ENCODE measurements around the gene CHN1.
A peak's percentile ranks its signal among the peaks of the same experiment; 100 is the strongest.

Gene CHN1

DNA sequence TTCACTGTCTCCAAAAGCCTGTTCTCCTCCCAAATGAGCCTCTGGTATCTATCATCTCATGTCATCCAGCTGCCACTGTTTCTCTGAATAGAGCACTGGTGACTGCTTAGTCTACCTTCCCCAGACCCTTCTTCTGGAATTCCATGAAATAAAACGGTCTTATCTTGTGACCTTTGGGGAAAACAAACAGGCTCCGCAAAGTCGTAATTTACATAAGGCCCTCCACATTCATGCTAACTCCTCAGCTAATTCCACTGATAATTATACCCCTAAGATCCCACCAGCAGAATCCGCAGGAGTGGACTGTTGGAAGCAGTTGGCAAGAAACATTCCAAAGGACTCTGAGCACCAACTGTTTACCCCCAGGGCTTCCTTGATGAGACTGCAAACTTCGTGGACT is 33.9 kb upstream of the CHN1 start:
- no peak overlapping the region for H3K27ac Mint-ChIP-seq
- H3K4me1 Mint-ChIP-seq = no peaks in the 10 kb centered on the region
- peaks cover 5% of the 10 kb centered on the region for H3K9me3 Mint-ChIP-seq
- TF ChIP-seq, protein P1, sequence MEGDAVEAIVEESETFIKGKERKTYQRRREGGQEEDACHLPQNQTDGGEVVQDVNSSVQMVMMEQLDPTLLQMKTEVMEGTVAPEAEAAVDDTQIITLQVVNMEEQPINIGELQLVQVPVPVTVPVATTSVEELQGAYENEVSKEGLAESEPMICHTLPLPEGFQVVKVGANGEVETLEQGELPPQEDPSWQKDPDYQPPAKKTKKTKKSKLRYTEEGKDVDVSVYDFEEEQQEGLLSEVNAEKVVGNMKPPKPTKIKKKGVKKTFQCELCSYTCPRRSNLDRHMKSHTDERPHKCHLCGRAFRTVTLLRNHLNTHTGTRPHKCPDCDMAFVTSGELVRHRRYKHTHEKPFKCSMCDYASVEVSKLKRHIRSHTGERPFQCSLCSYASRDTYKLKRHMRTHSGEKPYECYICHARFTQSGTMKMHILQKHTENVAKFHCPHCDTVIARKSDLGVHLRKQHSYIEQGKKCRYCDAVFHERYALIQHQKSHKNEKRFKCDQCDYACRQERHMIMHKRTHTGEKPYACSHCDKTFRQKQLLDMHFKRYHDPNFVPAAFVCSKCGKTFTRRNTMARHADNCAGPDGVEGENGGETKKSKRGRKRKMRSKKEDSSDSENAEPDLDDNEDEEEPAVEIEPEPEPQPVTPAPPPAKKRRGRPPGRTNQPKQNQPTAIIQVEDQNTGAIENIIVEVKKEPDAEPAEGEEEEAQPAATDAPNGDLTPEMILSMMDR (IDR thresholded peaks at IDR 0.05; ENCODE audit: unreplicated experiment in 3 of 3) = no peak
- H3K27me3 Mint-ChIP-seq (ENCODE audit: low read depth) = no peaks in the 10 kb centered on the region
- H3K36me3 Mint-ChIP-seq (ENCODE audit: low read depth) = no peaks in the 10 kb centered on the region
- no peak overlapping the region for H3K4me3 Mint-ChIP-seq

DNA sequence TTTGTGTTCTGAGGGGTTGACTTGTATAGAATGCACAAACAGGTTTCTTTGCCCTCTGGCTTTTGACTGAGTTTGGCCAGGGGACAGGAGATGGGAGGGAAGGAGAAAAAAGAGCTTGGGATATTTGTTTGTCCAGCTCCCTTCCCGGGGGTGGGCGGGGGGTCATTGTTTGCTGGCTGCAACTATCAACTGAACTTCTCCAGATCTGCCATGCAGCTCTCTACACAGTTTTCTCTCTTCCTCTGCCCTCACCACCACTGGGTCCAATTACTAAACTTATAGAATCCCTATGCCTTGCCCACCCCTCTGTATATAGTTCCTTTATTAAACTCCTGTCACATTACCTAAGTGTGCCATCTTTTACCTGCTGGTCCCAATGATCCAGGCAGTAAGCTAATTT is 32.8 kb upstream of the CHN1 start:
- TF ChIP-seq, protein P1 (IDR thresholded peaks at IDR 0.05; ENCODE audit: unreplicated experiment in 3 of 3) = no peak
- no peak overlapping the region for H3K4me3 Mint-ChIP-seq
- no peak overlapping the region for H3K27ac Mint-ChIP-seq
- no peaks in the 10 kb centered on the region for H3K36me3 Mint-ChIP-seq (ENCODE audit: low read depth)
- H3K4me1 Mint-ChIP-seq = no peaks in the 10 kb centered on the region
- no peaks in the 10 kb centered on the region for H3K27me3 Mint-ChIP-seq (ENCODE audit: low read depth)
- H3K9me3 Mint-ChIP-seq = peaks cover 2% of the 10 kb centered on the region

DNA sequence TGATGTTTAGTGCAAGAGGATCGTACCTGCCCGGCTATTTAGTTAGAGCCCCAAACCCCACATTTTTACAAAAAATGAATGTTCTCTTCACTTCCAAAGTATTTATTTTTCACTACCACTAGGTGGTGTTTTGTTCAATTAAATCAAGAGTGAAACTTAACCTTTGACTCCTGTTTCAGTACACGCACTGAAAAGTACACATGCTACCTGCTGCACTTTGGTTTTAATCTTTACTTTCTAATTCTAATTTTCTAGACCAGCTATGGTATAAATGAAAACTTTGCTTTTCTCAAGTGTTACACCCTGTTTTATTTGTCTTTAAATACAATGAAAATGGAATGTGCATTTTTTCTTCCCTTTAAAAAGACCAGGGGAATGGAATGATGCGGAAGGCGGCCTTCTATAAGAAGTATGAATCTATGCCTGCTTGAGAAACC is 31.4 kb upstream of the CHN1 start:
- H3K36me3 Mint-ChIP-seq (ENCODE audit: low read depth) = no peaks in the 10 kb centered on the region
- TF ChIP-seq, protein P1 (IDR thresholded peaks at IDR 0.05; ENCODE audit: unreplicated experiment in 3 of 3) = peak; percentile 51 to 63 (median 54)
- H3K4me1 Mint-ChIP-seq = no peaks in the 10 kb centered on the region
- H3K9me3 Mint-ChIP-seq = peaks cover under 1% of the 10 kb centered on the region
- no peaks in the 10 kb centered on the region for H3K27me3 Mint-ChIP-seq (ENCODE audit: low read depth)
- no peak overlapping the region for H3K4me3 Mint-ChIP-seq
- H3K27ac Mint-ChIP-seq = no peak overlapping the region

DNA sequence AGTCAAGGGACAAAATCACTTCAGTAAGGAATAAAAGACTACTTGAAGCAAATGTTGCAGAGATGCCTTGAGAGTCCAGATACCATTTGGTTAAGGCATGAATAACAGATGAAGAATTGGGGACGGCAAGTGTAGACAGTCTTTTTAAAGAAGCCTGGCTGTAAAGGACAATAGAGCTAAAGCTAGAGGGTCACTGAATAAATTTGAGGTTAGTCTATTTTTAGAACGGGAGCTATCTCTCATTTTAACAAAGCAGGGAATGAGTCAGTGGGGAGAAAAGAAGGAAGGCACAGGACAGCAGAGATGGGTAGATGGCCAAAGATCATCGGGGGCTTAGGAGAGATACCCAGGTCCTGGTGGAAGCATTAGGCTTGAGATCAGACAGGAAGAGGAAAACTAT is 30.6 kb upstream of the CHN1 start:
- Mint-ChIP-seq H3K4me3 (no peak overlapping the region), H3K27ac (no peak overlapping the region), H3K27me3 (ENCODE audit: low read depth) (no peaks in the 10 kb centered on the region), H3K9me3 (no peaks in the 10 kb centered on the region), H3K4me1 (no peaks in the 10 kb centered on the region), H3K36me3 (ENCODE audit: low read depth) (no peaks in the 10 kb centered on the region)
- TF ChIP-seq, protein P1 (IDR thresholded peaks at IDR 0.05; ENCODE audit: unreplicated experiment in 3 of 3) = no peak

DNA sequence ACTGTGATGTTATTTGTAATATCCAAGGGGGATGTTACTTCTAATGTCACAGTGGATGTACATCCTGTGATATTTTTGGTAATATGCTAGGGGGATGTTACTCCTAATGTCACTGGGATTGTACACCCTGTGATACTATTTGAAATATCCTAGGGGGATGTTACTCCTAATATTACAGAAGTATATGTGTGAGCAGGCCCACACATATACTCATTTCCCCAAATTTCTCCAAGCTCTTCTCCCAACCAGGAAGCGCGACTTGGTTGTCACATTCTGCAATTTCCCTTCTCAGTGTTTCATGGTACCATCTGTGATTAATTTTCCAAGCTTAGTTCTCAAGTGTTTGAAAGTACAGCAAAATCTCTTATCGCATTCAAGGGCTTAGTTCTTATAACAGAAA is 29.5 kb upstream of the CHN1 start:
- no peaks in the 10 kb centered on the region for H3K36me3 Mint-ChIP-seq (ENCODE audit: low read depth)
- H3K27ac Mint-ChIP-seq = no peak overlapping the region
- H3K4me1 Mint-ChIP-seq = no peaks in the 10 kb centered on the region
- TF ChIP-seq, protein P1 (IDR thresholded peaks at IDR 0.05; ENCODE audit: unreplicated experiment in 3 of 3) = no peak
- H3K4me3 Mint-ChIP-seq = no peak overlapping the region
- no peaks in the 10 kb centered on the region for H3K9me3 Mint-ChIP-seq
- H3K27me3 Mint-ChIP-seq (ENCODE audit: low read depth) = no peaks in the 10 kb centered on the region

DNA sequence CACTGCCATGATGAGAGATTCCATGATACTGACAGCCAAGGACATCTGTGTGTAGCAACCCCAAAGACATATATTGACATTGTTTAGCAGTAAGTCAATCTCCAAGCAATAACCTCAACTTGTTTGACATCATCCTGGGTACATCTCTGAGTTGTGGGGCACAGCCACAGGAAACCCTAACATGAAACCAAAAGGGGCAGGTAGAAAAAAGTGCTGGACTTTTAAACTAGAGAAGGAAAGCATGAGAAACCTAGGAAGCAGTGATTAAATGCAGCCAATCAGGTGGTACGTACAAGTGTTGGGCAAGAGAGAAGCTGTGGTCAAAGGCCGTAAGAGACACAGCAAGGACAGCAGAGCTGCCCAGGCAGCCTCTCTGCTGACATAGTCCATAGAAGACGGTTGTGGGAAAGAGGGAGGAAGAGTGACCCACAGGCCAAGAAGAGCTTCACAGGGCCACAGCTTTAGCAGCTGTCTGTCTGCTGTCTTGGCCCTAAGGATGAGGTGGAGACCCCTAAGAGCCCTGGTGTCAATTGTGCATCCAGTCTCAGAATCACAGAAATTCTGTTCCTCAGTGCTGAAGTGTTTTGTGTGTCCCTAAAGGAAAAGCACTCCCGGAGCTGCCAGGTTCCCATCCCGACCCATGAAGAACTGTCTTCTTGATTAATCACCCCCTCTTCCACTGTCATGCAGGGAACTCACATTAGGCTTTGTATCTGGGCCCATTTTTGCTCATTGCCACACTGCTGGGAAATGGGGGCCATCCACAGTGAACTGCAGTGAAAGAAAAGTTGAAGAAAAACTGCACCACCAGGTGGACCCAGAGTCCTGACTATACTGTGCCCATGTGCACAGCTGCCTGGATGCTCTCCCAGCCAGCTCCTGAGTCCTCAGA is 25.4 kb upstream of the CHN1 start:
- TF ChIP-seq, protein P1 (IDR thresholded peaks at IDR 0.05; ENCODE audit: unreplicated experiment in 3 of 3) = peak; percentile 27 to 36 (median 35)
- Mint-ChIP-seq H3K9me3 (no peaks in the 10 kb centered on the region), H3K27me3 (ENCODE audit: low read depth) (no peaks in the 10 kb centered on the region), H3K27ac (no peak overlapping the region), H3K4me3 (no peak overlapping the region), H3K36me3 (ENCODE audit: low read depth) (no peaks in the 10 kb centered on the region), H3K4me1 (peaks cover 7% of the 10 kb centered on the region)
